Common myeloid progenitor, CD34-positive (primary cell): ENCODE data around the gene APOBEC3B.
"Not testable (repeated sequence)": the region's sequence is repeated elsewhere in the genome, so short reads cannot be mapped to it uniquely, and the experiment has no call there.

Experiments used
- CTCF ChIA-PET: fragments of 350-600 bp; sonication (Branson Sonifier 250); formaldehyde crosslinking; loops from one replicate; lab custom pipeline; 2021; ENCODE audit warnings: antibody characterized with exemption; lab: Charles Lee
- POLR2A ChIA-PET: fragments of 350-600 bp; sonication (Branson Sonifier 250); formaldehyde crosslinking; loops from one replicate; lab custom pipeline; 2021; ENCODE audit warnings: antibody characterized with exemption; lab: Charles Lee
- DNase-seq, 3 donors: peaks; one replicate each; pipeline versions ENCODE4 v3.0.0 to v3.0.0-alpha.2; 2013
- H3K27ac ChIP-seq, 2 experiments: 1 replicate in 1 of 2; 2 replicates in 1 of 2; pipeline ENCODE4 v1.7.0; 2013; ENCODE audit warnings: inconsistent platforms in 2 of 2, low read length in 2 of 2, mild to moderate bottlenecking in 2 of 2, low read depth in 1 of 2, moderate library complexity in 1 of 2; ENCODE audit not compliant: severe bottlenecking in 2 of 2, insufficient read depth in 1 of 2, poor library complexity in 1 of 2
- H3K27me3 ChIP-seq, 5 experiments: replicated peaks in 2 of 5; 1 replicate in 3 of 5; 2 replicates in 2 of 5; pipeline versions ENCODE4 v1.6.1 to v1.7.0; 2013; ENCODE audit warnings: low read length in 4 of 5, mild to moderate bottlenecking in 2 of 5, moderate library complexity in 2 of 5, inconsistent platforms in 1 of 5; ENCODE audit not compliant: insufficient read depth in 5 of 5, control insufficient read depth in 4 of 5
- H3K36me3 ChIP-seq, 4 experiments: 1 replicate in 2 of 4; 2 replicates in 2 of 4; pipeline versions ENCODE4 v1.6.1 to v1.7.0; 2013; ENCODE audit warnings: low read length in 3 of 4, control low read depth in 1 of 4, mild to moderate bottlenecking in 1 of 4; ENCODE audit not compliant: control insufficient read depth in 4 of 4, insufficient read depth in 4 of 4
- H3K4me1 ChIP-seq, 4 experiments: 1 replicate in 3 of 4; 2 replicates in 1 of 4; pipeline versions ENCODE4 v1.6.1 to v1.7.1; 2013; ENCODE audit warnings: low read length in 3 of 4, mild to moderate bottlenecking in 3 of 4, control low read depth in 1 of 4, inconsistent platforms in 1 of 4, moderate library complexity in 1 of 4; ENCODE audit not compliant: control insufficient read depth in 4 of 4, insufficient read depth in 4 of 4; ENCODE audit errors: control extremely low read depth in 1 of 4
- H3K4me3 ChIP-seq, 7 experiments: 1 replicate in 4 of 7; 2 replicates in 3 of 7; pipeline versions ENCODE4 v1.5.1 to v1.7.0; 2013; ENCODE audit warnings: mild to moderate bottlenecking in 7 of 7, low read length in 6 of 7, moderate library complexity in 6 of 7, inconsistent platforms in 2 of 7, low read depth in 2 of 7, control low read depth in 1 of 7; ENCODE audit not compliant: insufficient read depth in 4 of 7, control insufficient read depth in 1 of 7; ENCODE audit errors: extremely low read depth in 1 of 7
- H3K9me3 ChIP-seq, 5 experiments: 1 replicate in 4 of 5; 2 replicates in 1 of 5; pipeline versions ENCODE4 v1.6.1 to v1.7.1; 2013; ENCODE audit warnings: low read length in 4 of 5, mild to moderate bottlenecking in 2 of 5, inconsistent platforms in 1 of 5, low read depth in 1 of 5, moderate library complexity in 1 of 5; ENCODE audit not compliant: control insufficient read depth in 4 of 5, insufficient read depth in 2 of 5; ENCODE audit errors: control extremely low read depth in 1 of 5
- WGBS: methylation state at CpG from one replicate; pipeline ENCODE4 v1.1.5; 2013; ENCODE audit not compliant: insufficient coverage; 5-methylcytosine and 5-hydroxymethylcytosine counted together

Gene APOBEC3B

DNA sequence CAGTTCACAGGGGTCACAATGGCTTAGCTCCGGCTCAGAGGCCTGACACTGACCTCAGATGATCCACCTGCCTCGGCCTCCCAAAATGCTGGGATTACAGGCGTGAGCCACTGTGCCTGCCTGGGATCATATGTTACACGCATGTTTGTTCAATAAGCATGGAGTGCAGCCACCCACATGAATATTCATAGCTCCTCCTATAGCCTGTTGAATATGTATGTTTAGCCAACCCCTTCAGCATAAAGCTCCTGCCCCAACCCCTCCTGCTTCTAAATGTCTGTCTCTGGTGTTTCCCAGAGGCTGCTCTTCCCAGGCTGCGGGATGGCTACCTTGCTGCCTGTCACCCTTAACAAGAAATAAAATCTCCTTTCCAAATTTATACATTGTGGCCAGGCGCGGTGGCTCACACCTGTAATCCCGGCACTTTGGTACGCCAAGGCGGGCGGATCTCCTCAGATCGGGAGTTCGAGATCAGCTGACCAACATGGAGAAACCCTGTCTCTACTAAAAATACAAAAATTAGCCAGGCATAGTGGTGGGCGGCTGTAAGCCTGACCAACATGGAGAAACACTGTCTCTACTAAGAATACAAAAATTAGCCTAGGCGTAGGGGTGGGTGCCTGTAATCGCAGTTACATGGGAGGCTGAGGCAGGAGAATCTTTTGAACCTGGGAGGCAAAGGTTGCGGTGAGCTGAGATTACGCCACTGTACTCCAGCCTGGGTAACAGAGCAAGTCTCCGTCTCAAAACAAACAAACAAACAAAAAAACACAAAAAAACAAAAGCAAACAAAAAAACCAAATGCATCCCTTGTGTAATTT, 57.4 kb downstream of the APOBEC3B start:
- no peak for DNase-seq
- Histone ChIP-seq H3K27ac (peak overlapping the region in 1 of 2 experiments; percentile 54), H3K27me3 (no peaks in the 10 kb centered on the region), H3K4me3 (peak overlapping the region in 6 of 7 experiments; percentile 10 to 84 (median 55)), H3K4me1 (peaks cover 0 to 22% (median 20%) of the 10 kb centered on the region in 4 experiments), H3K36me3 (peaks cover 0 to 7% (median 4%) of the 10 kb centered on the region in 4 experiments), H3K9me3 (no peaks in the 10 kb centered on the region)
- POLR2A ChIA-PET, result interaction anchor here (0.6 kb wide), 1 partner anchor 71 kb away, joined by 3 read pairs; no protein-coding TSS in a partner anchor
- CTCF ChIA-PET, result interaction anchor here (1.1 kb wide), 1 partner anchor 36 kb away, joined by 3 read pairs; no protein-coding TSS in a partner anchor
- WGBS, result 96% methylated on average over 14 of the region's 19 CpGs

DNA sequence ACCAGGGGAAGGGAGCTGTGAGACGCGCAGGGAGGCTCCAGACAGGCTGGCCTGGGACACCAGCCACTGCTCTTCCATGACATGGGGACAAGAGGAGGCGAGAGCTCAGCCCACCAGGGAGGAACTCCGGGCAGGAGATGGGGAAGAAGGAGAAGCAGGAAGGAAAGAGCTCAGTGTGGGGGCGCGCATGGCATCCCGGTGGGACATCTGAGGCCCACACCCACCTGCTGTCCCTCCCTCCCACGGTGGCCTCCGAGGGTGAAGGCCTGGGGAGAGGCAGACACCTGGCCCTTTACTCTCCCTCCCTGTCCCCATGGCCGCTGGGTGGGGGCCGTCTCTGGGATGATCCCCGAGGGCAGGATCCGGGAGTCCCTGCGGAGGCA, 58.0 kb downstream of the APOBEC3B start:
- H3K4me1 ChIP-seq, result peaks cover 0 to 22% (median 20%) of the 10 kb centered on the region in 4 experiments
- H3K36me3 ChIP-seq, H3K9me3 ChIP-seq, H3K27me3 ChIP-seq, POLR2A ChIA-PET: not testable (repeated sequence)
- CTCF ChIA-PET, result interaction anchor here (1.1 kb wide), 1 partner anchor 37 kb away, joined by 3 read pairs; no protein-coding TSS in a partner anchor
- H3K27ac ChIP-seq, result peak overlapping the region in 1 of 2 experiments; percentile 54
- peak in 1 of 3 donors; percentile 14 for DNase-seq
- 80% methylated on average over 2 of the region's 14 CpGs for WGBS
- peak overlapping the region; percentile 10 to 84 (median 67) for H3K4me3 ChIP-seq

DNA sequence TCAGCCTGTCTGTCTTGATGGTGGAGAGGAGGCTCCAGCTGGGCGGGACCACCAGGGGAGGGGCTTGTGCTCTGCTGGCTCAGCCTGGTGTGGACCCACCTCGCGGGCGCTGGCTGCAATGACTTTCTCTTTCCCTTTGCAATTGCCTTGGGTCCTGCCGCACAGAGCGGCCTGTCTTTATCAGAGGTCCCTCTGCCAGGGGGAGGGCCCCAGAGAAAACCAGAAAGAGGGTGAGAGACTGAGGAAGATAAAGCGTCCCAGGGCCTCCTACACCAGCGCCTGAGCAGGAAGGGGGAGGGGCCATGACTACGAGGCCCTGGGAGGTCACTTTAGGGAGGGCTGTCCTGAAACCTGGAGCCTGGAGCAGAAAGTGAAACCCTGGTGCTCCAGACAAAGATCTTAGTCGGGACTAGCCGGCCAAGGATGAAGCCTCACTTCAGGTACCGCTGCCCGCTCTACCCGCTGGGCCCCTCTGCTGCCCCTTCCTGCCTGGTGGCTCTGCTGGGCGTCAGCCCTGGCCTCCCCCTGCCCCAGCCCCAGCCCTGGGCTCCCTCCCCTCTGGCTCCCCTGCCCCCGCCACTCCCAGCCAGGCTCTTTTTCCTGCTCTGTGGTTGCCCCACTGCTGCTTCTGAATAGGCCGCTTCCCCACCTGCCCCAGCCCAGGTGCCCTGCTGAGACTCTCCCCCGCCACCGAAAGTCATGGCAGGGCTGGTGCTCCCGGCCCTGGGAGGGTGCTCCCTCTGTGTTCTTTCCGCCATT, 58.6 kb downstream of the APOBEC3B start, which contains the start of gene APOBEC3F:
TSS of gene APOBEC3F (plus strand) at position 327 of the 759 bp plus-strand sequence. CDS start at position 424, 97 bp downstream.
- 3% methylated on average over 11 of the region's 21 CpGs for WGBS
- H3K27me3 ChIP-seq, H3K9me3 ChIP-seq, POLR2A ChIA-PET: not testable (repeated sequence)
- Histone ChIP-seq H3K36me3 (peaks cover 0 to 10% (median 4%) of the 10 kb centered on the region in 4 experiments), H3K27ac (peak within 1 kb of the TSS; percentile 54 to 91), H3K4me3 (peak within 1 kb of the TSS; percentile 44 to 84 (median 69)), H3K4me1 (peaks cover 0 to 27% (median 22%) of the 10 kb centered on the region in 4 experiments)
- DNase-seq, result peak; percentile 57 to 76 (median 72)
- CTCF ChIA-PET, result interaction anchor here (1.1 kb wide), 1 partner anchor 38 kb away, joined by 3 read pairs; no protein-coding TSS in a partner anchor

DNA sequence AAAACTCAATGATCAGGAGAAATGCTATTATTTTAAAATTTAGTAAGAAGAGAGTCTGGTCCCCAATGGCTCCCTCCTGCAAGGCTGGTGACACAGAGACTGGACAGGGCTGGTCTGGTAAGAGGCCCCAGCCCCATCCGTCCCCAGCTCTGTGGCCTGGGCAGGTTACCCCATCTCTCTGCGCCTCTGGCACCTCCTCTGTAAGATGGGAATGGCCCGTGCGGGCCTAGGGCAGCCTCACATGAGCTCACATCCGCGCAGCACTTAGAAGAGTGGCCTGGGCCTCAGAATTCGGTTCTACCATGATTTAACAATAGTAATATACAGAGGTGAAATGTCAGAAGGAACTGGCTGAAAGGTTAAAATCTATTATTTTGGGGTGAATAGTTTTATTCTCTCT, 59.8 kb downstream of the APOBEC3B start:
- Histone ChIP-seq H3K9me3 (no peaks in the 10 kb centered on the region), H3K4me3 (peak overlapping the region in 3 of 7 experiments; percentile 28 to 84 (median 67)), H3K36me3 (peaks cover 0 to 14% (median 4%) of the 10 kb centered on the region in 4 experiments), H3K27me3 (no peaks in the 10 kb centered on the region), H3K4me1 (peaks cover 0 to 28% (median 22%) of the 10 kb centered on the region in 4 experiments), H3K27ac (peak overlapping the region in 1 of 2 experiments; percentile 91)
- 83% methylated on average over 1 of the region's 7 CpGs for WGBS
- ChIA-PET CTCF (no interaction called here), POLR2A (no interaction called here)
- no peak for DNase-seq
